Measurements from ENCODE around the gene ZNF225.
A peak's percentile ranks its signal among the peaks of the same experiment; 100 is the strongest.
"Not testable (repeated sequence)": the region's sequence is repeated elsewhere in the genome, so short reads cannot be mapped to it uniquely, and the experiment has no call there.

Gene ZNF225

DNA sequence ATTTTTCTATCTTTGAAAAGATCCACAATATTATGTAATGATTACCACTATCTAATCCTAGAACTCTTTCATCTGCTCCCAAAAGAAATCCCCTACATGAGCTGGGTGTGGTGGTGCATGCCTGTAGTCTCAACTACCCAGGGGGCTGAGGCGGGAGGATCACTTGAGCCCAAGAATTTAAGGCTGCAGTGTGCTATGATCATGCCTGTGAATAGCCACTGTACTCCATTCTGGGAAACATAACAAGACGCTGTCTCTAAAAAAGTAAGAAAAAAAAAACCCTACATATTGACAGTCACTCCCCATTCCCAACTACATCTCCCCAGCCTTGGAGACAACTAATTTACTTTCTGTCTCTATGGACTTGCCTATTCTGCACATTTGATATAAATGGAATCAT, 50.6 kb downstream of the ZNF225 start:
- DNase-seq (ENCODE audit: low read depth in 2 of 2) = no peak

DNA sequence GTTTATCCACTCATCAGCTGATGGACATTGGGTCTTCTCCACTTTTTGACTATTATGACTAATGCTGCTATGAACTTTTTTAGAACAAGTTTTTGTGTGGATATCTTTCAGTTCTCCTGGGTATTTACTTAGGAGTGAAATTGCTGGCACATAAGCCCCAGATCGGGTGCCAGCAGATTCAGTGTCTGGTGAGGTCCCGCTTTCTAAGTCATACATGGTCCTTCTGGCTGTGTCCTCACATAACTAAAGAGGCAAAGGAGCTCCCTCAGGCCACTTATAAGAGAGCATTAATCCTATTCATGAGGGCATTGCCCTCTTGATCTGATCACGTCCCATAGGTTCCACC, 51.1 kb downstream of the ZNF225 start:
- no peak for DNase-seq (ENCODE audit: low read depth in 2 of 2)

DNA sequence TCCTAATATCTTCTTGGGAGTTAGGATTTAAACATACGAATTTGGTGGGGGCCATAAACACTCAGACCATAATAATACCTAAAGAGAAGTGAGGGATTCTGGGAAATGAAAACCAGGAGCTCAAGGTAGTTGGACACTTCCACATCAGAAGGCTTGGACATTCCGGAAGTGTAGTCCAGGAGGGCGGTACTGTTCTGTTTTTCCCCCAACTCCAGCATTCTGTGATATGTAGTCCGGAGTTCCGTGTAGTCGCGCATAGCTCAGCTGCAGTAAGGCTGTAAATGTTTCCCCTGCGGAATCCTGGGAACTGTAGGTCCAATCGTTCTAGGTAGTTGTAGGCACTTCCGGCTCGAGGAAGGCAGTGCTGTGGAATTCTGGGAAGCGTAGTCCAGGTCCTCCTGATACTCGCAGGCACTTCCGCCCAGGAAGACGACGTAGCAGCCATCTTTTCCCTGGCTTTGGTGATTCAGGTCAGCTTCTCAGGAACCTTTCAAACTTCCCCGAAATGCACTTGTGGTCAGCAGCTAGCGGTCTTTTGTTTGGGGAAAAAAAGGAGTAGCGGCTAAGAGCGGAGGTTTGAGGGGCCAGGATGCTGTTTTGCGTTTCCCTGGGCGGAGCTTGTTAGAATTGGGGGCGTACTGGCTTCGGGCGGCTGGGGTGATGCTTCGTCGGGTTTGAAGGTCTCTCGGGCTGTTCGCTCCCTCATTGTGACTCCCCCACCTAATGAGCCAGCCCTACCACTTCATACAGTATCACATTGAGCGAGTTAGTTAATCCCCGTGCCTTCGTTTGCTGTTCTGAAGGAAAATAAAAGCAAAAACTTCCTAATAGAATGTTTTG, 51.7 kb downstream of the ZNF225 start, which contains the start of gene ZNF226:
TSS of gene ZNF226 (plus strand) at position 428 of the 840 bp plus-strand sequence. CDS start 4,981 bp downstream, outside the sequence.
- peak; percentile 96 to 97 for DNase-seq (ENCODE audit: low read depth in 2 of 2)

DNA sequence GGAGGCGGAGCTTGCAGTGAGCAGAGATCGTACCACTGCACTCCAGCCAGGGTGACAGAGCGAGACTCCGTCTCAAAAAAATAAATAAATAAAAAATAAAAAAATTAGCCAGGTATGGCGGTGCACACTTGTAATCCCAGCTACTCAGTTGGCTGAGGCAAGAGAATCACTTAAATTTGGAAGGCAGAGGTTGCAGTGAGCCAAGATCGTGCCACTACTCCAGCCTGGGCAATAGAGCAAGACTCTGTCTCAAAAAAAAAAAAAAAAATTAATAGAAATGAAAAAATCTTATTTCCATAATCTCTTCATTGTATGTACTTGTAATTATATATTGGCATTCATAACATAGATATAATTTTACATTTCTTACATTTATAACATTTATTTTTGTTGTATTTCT, 57.5 kb downstream of the ZNF225 start:
- DNase-seq (ENCODE audit: low read depth in 2 of 2) = not testable (repeated sequence)

DNA sequence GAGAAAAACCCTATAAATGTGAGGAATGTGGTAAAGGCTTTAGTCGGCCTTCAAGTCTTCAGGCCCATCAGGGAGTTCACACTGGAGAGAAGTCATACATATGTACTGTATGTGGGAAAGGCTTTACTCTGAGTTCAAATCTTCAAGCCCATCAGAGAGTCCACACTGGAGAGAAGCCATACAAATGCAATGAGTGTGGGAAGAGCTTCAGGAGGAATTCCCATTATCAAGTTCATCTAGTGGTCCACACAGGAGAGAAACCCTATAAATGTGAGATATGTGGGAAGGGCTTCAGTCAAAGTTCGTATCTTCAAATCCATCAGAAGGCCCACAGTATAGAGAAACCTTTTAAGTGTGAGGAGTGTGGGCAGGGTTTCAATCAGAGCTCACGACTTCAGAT, 63.4 kb downstream of the ZNF225 start:
- DNase-seq (ENCODE audit: low read depth in 2 of 2) = no peak

DNA sequence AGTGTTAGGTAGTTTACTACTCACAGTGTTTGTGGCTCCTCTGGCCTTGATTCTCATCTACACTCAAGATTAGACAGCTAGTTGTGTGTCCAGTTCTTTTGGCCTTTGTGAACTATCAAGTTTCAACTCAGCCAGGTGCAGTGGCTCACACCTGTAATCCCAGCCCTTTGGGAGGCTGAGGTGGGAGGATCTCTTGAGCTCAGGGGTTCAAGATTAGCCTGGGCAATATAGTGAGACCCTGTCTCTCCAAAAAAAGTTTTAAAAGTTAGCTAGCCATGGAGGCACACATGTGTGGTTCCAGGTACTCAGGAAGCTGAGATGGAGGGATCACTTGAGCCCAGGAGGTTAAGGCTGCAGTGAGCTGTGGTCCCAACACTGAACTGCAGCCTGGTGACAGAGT, 67.8 kb downstream of the ZNF225 start:
- DNase-seq (ENCODE audit: low read depth in 2 of 2) = no peak

DNA sequence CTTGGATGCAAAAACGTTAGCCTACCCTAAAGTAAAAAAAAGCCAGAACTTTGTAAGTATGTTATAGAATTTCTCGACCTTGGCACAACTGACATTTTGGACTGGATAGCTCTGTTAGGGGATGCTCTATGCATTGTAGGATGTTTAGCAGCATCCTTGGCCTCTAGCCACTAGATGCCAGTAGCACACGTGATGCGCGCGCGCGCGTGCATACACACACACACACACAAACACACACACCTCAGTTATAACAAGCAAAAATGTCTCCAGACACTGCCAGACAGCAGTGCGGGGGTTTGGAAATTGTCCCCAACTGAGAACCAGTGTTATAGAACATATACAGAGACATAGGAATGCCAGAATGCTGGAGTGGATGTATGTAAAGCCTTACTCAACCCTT, 68.9 kb downstream of the ZNF225 start:
- DNase-seq (ENCODE audit: low read depth in 2 of 2) = no peak

All from fibroblast of skin of left quadriceps (primary cell).